MM.1S (cell line): Measurements from ENCODE around the gene GPD1L.

Experiments
- CTCF ChIP-seq: fragments of 300-600 bp; sonication (generic); IDR thresholded peaks from 2 replicates; pipeline ENCODE4 v1.5.1; 2016; ENCODE audit warnings: antibody characterized with exemption, low read length, mixed read lengths
- EZH2 ChIP-seq: fragments of 300-600 bp; sonication (generic); optimal IDR thresholded peaks from 2 replicates; pipeline ENCODE3; 2017; ENCODE audit warnings: low read depth, mild to moderate bottlenecking, antibody characterized with exemption, low read length, mixed read lengths

- TF ChIP-seq CTCF (no peak), EZH2 (no peak)
Observed at GRCh38 chr3:32155117-32155516, 48.7 kb downstream of the GPD1L start.
